ENCODE results near the gene CDK5R1.

Gene CDK5R1

GRCh38 chr17:32493571-32493970 lies 6.8 kb downstream of the CDK5R1 start:
- DNase-seq (ENCODE audit: low read depth), result no peak

- DNase-seq (ENCODE audit: low read depth), result no peak
Observed at GRCh38 chr17:32493976-32494513, 7.3 kb downstream of the CDK5R1 start.

GRCh38 chr17:32494621-32495358 lies 8.0 kb downstream of the CDK5R1 start:
- no peak for DNase-seq (ENCODE audit: low read depth)

GRCh38 chr17:32495359-32496231 lies 8.8 kb downstream of the CDK5R1 start:
- no peak for DNase-seq (ENCODE audit: low read depth)

GRCh38 chr17:32496395-32497073 lies 9.7 kb downstream of the CDK5R1 start:
- peak; percentile 86 for DNase-seq (ENCODE audit: low read depth)

GRCh38 chr17:32497431-32498205 lies 10.8 kb downstream of the CDK5R1 start:
- no peak for DNase-seq (ENCODE audit: low read depth)

GRCh38 chr17:32498391-32498790 lies 11.6 kb downstream of the CDK5R1 start:
- no peak for DNase-seq (ENCODE audit: low read depth)

- DNase-seq (ENCODE audit: low read depth), result no peak
Observed at GRCh38 chr17:32502013-32502412, 15.2 kb downstream of the CDK5R1 start.

GRCh38 chr17:32502710-32503109 lies 15.9 kb downstream of the CDK5R1 start:
- no peak for DNase-seq (ENCODE audit: low read depth)

- DNase-seq (ENCODE audit: low read depth), result no peak
Observed at GRCh38 chr17:32503251-32504165, 16.7 kb downstream of the CDK5R1 start.

- DNase-seq (ENCODE audit: low read depth), result no peak
Observed at GRCh38 chr17:32504166-32504990, 17.6 kb downstream of the CDK5R1 start.

- no peak for DNase-seq (ENCODE audit: low read depth)
Observed at GRCh38 chr17:32508926-32509325, 22.1 kb downstream of the CDK5R1 start.

GRCh38 chr17:32510466-32510865 lies 23.7 kb downstream of the CDK5R1 start:
- DNase-seq (ENCODE audit: low read depth), result no peak

GRCh38 chr17:32512328-32512727 lies 25.5 kb downstream of the CDK5R1 start:
- no peak for DNase-seq (ENCODE audit: low read depth)

- DNase-seq (ENCODE audit: low read depth), result no peak
Observed at GRCh38 chr17:32513579-32513978, 26.8 kb downstream of the CDK5R1 start.

- no peak for DNase-seq (ENCODE audit: low read depth)
Observed at GRCh38 chr17:32514606-32515005, 27.8 kb downstream of the CDK5R1 start.

GRCh38 chr17:32515677-32516383 lies 29.0 kb downstream of the CDK5R1 start:
- no peak for DNase-seq (ENCODE audit: low read depth)

- no peak for DNase-seq (ENCODE audit: low read depth)
Observed at GRCh38 chr17:32516450-32516849, 29.7 kb downstream of the CDK5R1 start.
